Sigmoid colon (tissue), 7 donors: ENCODE measurements around the gene TRPC1. TPM values are rescaled to one million over a fixed set of nuclear protein-coding genes. Genes with fewer than 3 reads are reported as not detected.

Source experiments
- DNase-seq: peaks from one replicate; pipeline ENCODE4 v3.0.0-alpha.2; 2019
- H3K27ac ChIP-seq, 4 donors: fragments of 200-600 bp; sonication (generic); one replicate each; pipeline ENCODE4 v1.5.1; 2016 to 2019; ENCODE audit warnings: mild to moderate bottlenecking in 1 of 4
- H3K27me3 ChIP-seq, 3 donors: fragments of 200-600 bp; sonication (generic); one replicate each; pipeline ENCODE4 v1.5.1; 2019; ENCODE audit warnings: mild to moderate bottlenecking in 1 of 3
- H3K36me3 ChIP-seq, 4 donors: fragments of 200-600 bp; sonication (generic); one replicate each; pipeline ENCODE4 v1.5.1; 2016 to 2019
- H3K4me1 ChIP-seq, 4 donors: fragments of 200-600 bp; sonication (generic); one replicate each; pipeline ENCODE4 v1.5.1; 2017 to 2019
- H3K4me3 ChIP-seq, 4 donors: fragments of 200-600 bp; sonication (generic); one replicate each; pipeline ENCODE4 v1.5.1; 2017 to 2019; ENCODE audit warnings: mild to moderate bottlenecking in 2 of 4, moderate library complexity in 1 of 4
- H3K9me3 ChIP-seq, 4 donors: fragments of 200-600 bp in 3 of 4; sonication (generic) in 3 of 4; one replicate each; pipeline versions ENCODE4 v1.5.1 to v1.6.1; 2013 to 2019
- EP300 ChIP-seq, 4 donors: sonication (generic); formaldehyde crosslinking; IDR thresholded peaks; one replicate each; pipeline ENCODE4 v1.6.1; 2017; ENCODE audit warnings: antibody characterized with exemption in 4 of 4
- POLR2A ChIP-seq, 2 donors: fragments of 450-650 bp; IDR thresholded peaks; one replicate each; pipeline ENCODE4 v1.6.1; 2016; ENCODE audit warnings: antibody characterized with exemption in 2 of 2, mild to moderate bottlenecking in 2 of 2, moderate library complexity in 2 of 2
- POLR2AphosphoS5 ChIP-seq, 4 donors: sonication (generic); formaldehyde crosslinking; IDR thresholded peaks; one replicate each; pipeline ENCODE4 v1.6.1; 2017; ENCODE audit warnings: antibody characterized with exemption in 4 of 4
- WGBS, 2 donors: extraction: QIAGEN DNeasy Blood & Tissue Kit; methylation state at CpG; one replicate each; pipeline ENCODE4 v1.1.7; 2013; 5-methylcytosine and 5-hydroxymethylcytosine counted together
- intact Hi-C: fragments of 100-400 bp; cut with DNase I; formaldehyde crosslinking; loops from one replicate; pipeline ENCODE4 v1.15.1; 2023
- polyA plus RNA-seq, 3 donors: library from polyadenylated mRNA; stranded (reverse); fragments of 200-250 nt; gene quantifications; one replicate each; pipeline ENCODE4 v1.2.3, GENCODE V29; 2013
- total RNA-seq, 4 donors: library from RNA; depleted of rRNA; stranded (reverse); fragments of >200 nt; gene quantifications; one replicate each; pipeline ENCODE4 v1.1.0, GENCODE V29; 2016
- TF ChIP-seq, protein P1 (sequence below), 4 experiments: fragments of 450-650 bp in 3 of 4; fragments of 200-600 bp in 1 of 4; IDR thresholded peaks; one replicate each; pipeline ENCODE4 v1.5.1; 2016 to 2019; ENCODE audit warnings: antibody characterized with exemption in 4 of 4, mild to moderate bottlenecking in 3 of 4, moderate library complexity in 2 of 4
- donor health status: healthy with polysubstance abuse.
- donor health status: Bipolar disorder and iron deficiency.
- donor health status: healthy.

TRPC1 gene
- total and polyA plus RNA-seq, 7 donors, result 1.1 to 31.0 (median 21.6) TPM; not detected in 1

GRCh38 chr3:142809259-142809658 lies 85.4 kb downstream of the TRPC1 start:
- intact Hi-C loops, result no loop called here
- Histone ChIP-seq H3K4me1 (no peaks in the 10 kb centered on the region), H3K27me3 (no peaks in the 10 kb centered on the region), H3K27ac (no peak overlapping the region), H3K36me3 (peaks cover 0 to 8% (median 3%) of the 10 kb centered on the region in 4 donors), H3K4me3 (no peak overlapping the region), H3K9me3 (no peaks in the 10 kb centered on the region)
- TF ChIP-seq POLR2A (IDR thresholded peaks at IDR 0.05), result no peak
- no peak for TF ChIP-seq POLR2AphosphoS5 (IDR thresholded peaks at IDR 0.05)
- no peak for TF ChIP-seq EP300 (IDR thresholded peaks at IDR 0.05)
- TF ChIP-seq, protein P1, sequence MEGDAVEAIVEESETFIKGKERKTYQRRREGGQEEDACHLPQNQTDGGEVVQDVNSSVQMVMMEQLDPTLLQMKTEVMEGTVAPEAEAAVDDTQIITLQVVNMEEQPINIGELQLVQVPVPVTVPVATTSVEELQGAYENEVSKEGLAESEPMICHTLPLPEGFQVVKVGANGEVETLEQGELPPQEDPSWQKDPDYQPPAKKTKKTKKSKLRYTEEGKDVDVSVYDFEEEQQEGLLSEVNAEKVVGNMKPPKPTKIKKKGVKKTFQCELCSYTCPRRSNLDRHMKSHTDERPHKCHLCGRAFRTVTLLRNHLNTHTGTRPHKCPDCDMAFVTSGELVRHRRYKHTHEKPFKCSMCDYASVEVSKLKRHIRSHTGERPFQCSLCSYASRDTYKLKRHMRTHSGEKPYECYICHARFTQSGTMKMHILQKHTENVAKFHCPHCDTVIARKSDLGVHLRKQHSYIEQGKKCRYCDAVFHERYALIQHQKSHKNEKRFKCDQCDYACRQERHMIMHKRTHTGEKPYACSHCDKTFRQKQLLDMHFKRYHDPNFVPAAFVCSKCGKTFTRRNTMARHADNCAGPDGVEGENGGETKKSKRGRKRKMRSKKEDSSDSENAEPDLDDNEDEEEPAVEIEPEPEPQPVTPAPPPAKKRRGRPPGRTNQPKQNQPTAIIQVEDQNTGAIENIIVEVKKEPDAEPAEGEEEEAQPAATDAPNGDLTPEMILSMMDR (IDR thresholded peaks at IDR 0.05), result no peak
- 86 to 94% methylated on average over 3 of the region's 3 CpGs for WGBS, 2 donors
- DNase-seq, result no peak

GRCh38 chr3:142815803-142816202 lies 92.0 kb downstream of the TRPC1 start:
- DNase-seq, result no peak
- 92 to 94% methylated on average over 6 of the region's 6 CpGs for WGBS, 2 donors
- H3K4me1 ChIP-seq, result peaks cover 0 to 4% (median 0%) of the 10 kb centered on the region in 4 donors
- intact Hi-C loops, result no loop called here
- no peaks in the 10 kb centered on the region for H3K27me3 ChIP-seq
- H3K4me3 ChIP-seq, result no peak overlapping the region
- H3K36me3 ChIP-seq, result no peaks in the 10 kb centered on the region
- no peak overlapping the region for H3K27ac ChIP-seq
- no peak for TF ChIP-seq POLR2A (IDR thresholded peaks at IDR 0.05)
- no peak for TF ChIP-seq EP300 (IDR thresholded peaks at IDR 0.05)
- TF ChIP-seq, protein P1 (IDR thresholded peaks at IDR 0.05), result no peak
- TF ChIP-seq POLR2AphosphoS5 (IDR thresholded peaks at IDR 0.05), result no peak
- no peaks in the 10 kb centered on the region for H3K9me3 ChIP-seq

GRCh38 chr3:142817356-142817755 lies 93.5 kb downstream of the TRPC1 start:
- WGBS, 2 donors, result 60 to 61% methylated on average over 1 of the region's 1 CpG

GRCh38 chr3:142817897-142818296 lies 94.1 kb downstream of the TRPC1 start:
- Histone ChIP-seq H3K27me3 (no peaks in the 10 kb centered on the region), H3K36me3 (no peaks in the 10 kb centered on the region), H3K27ac (no peak overlapping the region), H3K9me3 (no peaks in the 10 kb centered on the region), H3K4me1 (peaks cover 0 to 4% (median 0%) of the 10 kb centered on the region in 4 donors), H3K4me3 (no peak overlapping the region)
- DNase-seq, result no peak
- TF ChIP-seq EP300 (IDR thresholded peaks at IDR 0.05) (no peak), POLR2AphosphoS5 (IDR thresholded peaks at IDR 0.05) (no peak), POLR2A (IDR thresholded peaks at IDR 0.05) (no peak)
- TF ChIP-seq, protein P1 (IDR thresholded peaks at IDR 0.05), result no peak
- intact Hi-C loops, result no loop called here
- WGBS, 2 donors, result 73 to 85% methylated on average over 7 of the region's 7 CpGs

More at GRCh38 chr3:142817356-142817755, 93.5 kb downstream of the TRPC1 start:
- Histone ChIP-seq H3K4me3 (no peak overlapping the region), H3K9me3 (no peaks in the 10 kb centered on the region), H3K36me3 (no peaks in the 10 kb centered on the region), H3K27ac (no peak overlapping the region), H3K4me1 (peaks cover 0 to 4% (median 0%) of the 10 kb centered on the region in 4 donors), H3K27me3 (no peaks in the 10 kb centered on the region)
- no peak for TF ChIP-seq EP300 (IDR thresholded peaks at IDR 0.05)
- TF ChIP-seq, protein P1 (IDR thresholded peaks at IDR 0.05), result no peak
- no peak for TF ChIP-seq POLR2AphosphoS5 (IDR thresholded peaks at IDR 0.05)
- no peak for TF ChIP-seq POLR2A (IDR thresholded peaks at IDR 0.05)
- intact Hi-C loops, result no loop called here
- DNase-seq, result no peak

DNA sequence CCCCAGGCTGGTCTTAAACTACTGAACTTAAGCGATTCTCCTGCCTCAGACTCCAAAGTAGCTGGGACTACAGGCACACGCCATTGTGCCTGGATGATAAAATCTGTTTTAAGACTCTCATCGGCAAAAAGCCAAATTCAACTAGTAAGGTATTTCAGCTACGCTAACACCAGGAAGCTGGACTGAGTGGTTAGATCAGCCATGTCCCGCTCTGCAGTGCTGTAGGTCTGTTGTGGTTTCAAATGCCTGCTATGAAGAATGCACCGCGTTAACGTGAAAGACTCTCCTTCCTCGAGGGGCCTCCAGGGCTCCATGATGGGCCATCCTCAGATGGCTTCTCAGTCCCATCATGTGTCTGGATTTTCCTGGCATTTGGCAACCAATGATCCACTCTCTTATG lies 94.8 kb downstream of the TRPC1 start:
- intact Hi-C loops, result no loop called here
- no peak overlapping the region for H3K4me3 ChIP-seq
- 94 to 96% methylated on average over 9 of the region's 9 CpGs for WGBS, 2 donors

More for the DNA sequence above, 94.8 kb downstream of the TRPC1 start:
- Histone ChIP-seq H3K4me1 (peaks cover 0 to 4% (median 0%) of the 10 kb centered on the region in 4 donors), H3K27me3 (no peaks in the 10 kb centered on the region), H3K9me3 (no peaks in the 10 kb centered on the region), H3K27ac (no peak overlapping the region), H3K36me3 (no peaks in the 10 kb centered on the region)
- no peak for DNase-seq
- TF ChIP-seq POLR2A (IDR thresholded peaks at IDR 0.05), result no peak
- TF ChIP-seq EP300 (IDR thresholded peaks at IDR 0.05), result no peak
- TF ChIP-seq, protein P1 (IDR thresholded peaks at IDR 0.05), result no peak
- TF ChIP-seq POLR2AphosphoS5 (IDR thresholded peaks at IDR 0.05), result no peak
